OCI-LY1 (cell line): Measurements from ENCODE around the gene SLC19A1.

Source experiments
- H2AFZ ChIP-seq: fragments of 200-600 bp; sonication (generic), shearing (Covaris generic); 2 replicates; pipeline ENCODE4 v1.6.0; 2014; ENCODE audit warnings: antibody characterized with exemption, mild to moderate bottlenecking, low read length
- H3F3A ChIP-seq: fragments of 200-600 bp; sonication (generic), shearing (Covaris generic); 2 replicates; pipeline ENCODE4 v1.6.0; 2014; ENCODE audit warnings: mild to moderate bottlenecking, antibody characterized with exemption, low read length, moderate library complexity; ENCODE audit not compliant: insufficient read depth
- H3K27ac ChIP-seq: fragments of 200-600 bp; sonication (generic); 2 replicates; pipeline ENCODE4 v1.5.1; 2014; ENCODE audit warnings: low read length, mixed run types, mild to moderate bottlenecking, low read depth; ENCODE audit not compliant: poor library complexity, severe bottlenecking
- H3K27me3 ChIP-seq: fragments of 200-600 bp; sonication (generic); 2 replicates; pipeline ENCODE4 v1.6.0; 2014; ENCODE audit warnings: antibody characterized with exemption, mild to moderate bottlenecking, low read length, moderate library complexity; ENCODE audit not compliant: insufficient read depth
- H3K36me3 ChIP-seq: fragments of 200-600 bp; sonication (generic); 2 replicates; pipeline ENCODE4 v1.6.1; 2014; ENCODE audit warnings: mild to moderate bottlenecking, antibody characterized with exemption, low read length, moderate library complexity, mixed read lengths; ENCODE audit not compliant: insufficient read depth
- H3K4me1 ChIP-seq: fragments of 200-600 bp; sonication (generic); 2 replicates; pipeline ENCODE4 v1.5.1; 2014; ENCODE audit warnings: mild to moderate bottlenecking, low read length, moderate library complexity; ENCODE audit not compliant: insufficient read depth, severe bottlenecking
- H3K4me2 ChIP-seq: fragments of 200-600 bp; sonication (generic), shearing (Covaris generic); 2 replicates; pipeline ENCODE4 v1.6.1; 2014; ENCODE audit warnings: low read length
- H3K4me3 ChIP-seq: fragments of 200-600 bp; sonication (generic); 2 replicates; pipeline ENCODE4 v1.5.1; 2014; ENCODE audit warnings: low read length, low read depth, mild to moderate bottlenecking, mixed read lengths; ENCODE audit not compliant: poor library complexity, severe bottlenecking
- H3K79me2 ChIP-seq: fragments of 200-600 bp; shearing (Covaris generic); 2 replicates; pipeline ENCODE4 v1.6.1; 2016; ENCODE audit warnings: mixed run types, low read length, mixed read lengths; ENCODE audit not compliant: insufficient read depth
- H3K9ac ChIP-seq: fragments of 200-600 bp; sonication (generic), shearing (Covaris generic); 2 replicates; pipeline ENCODE4 v1.6.1; 2014; ENCODE audit warnings: mild to moderate bottlenecking, low read length, mixed read lengths
- H3K9me2 ChIP-seq: fragments of 200-600 bp; sonication (generic), shearing (Covaris generic); 2 replicates; pipeline ENCODE4 v1.6.1; 2014; ENCODE audit warnings: low read depth, mild to moderate bottlenecking, low read length, mixed read lengths
- H3K9me3 ChIP-seq: fragments of 200-600 bp; shearing (Covaris generic); 2 replicates; pipeline ENCODE4 v1.6.1; 2014; ENCODE audit warnings: low read length, mixed read lengths
- H4K20me1 ChIP-seq: fragments of 200-600 bp; sonication (generic), shearing (Covaris generic); 2 replicates; pipeline ENCODE4 v1.6.0; 2016; ENCODE audit warnings: mild to moderate bottlenecking, low read length; ENCODE audit not compliant: insufficient read depth
- CTCF ChIP-seq: fragments of 200-600 bp; sonication (generic), shearing (Covaris generic); IDR thresholded peaks from 2 replicates; pipeline ENCODE4 v1.5.1; 2017; ENCODE audit warnings: mild to moderate bottlenecking, antibody characterized with exemption, low read length, moderate library complexity, mixed read lengths
- EZH2 ChIP-seq: fragments of 200-600 bp; sonication (generic), shearing (Covaris generic); IDR thresholded peaks from 2 replicates; pipeline ENCODE4 v1.8.0; 2017; ENCODE audit warnings: borderline replicate concordance, mixed run types, mild to moderate bottlenecking, antibody characterized with exemption, low read length, moderate library complexity, mixed read lengths

Gene SLC19A1

DNA sequence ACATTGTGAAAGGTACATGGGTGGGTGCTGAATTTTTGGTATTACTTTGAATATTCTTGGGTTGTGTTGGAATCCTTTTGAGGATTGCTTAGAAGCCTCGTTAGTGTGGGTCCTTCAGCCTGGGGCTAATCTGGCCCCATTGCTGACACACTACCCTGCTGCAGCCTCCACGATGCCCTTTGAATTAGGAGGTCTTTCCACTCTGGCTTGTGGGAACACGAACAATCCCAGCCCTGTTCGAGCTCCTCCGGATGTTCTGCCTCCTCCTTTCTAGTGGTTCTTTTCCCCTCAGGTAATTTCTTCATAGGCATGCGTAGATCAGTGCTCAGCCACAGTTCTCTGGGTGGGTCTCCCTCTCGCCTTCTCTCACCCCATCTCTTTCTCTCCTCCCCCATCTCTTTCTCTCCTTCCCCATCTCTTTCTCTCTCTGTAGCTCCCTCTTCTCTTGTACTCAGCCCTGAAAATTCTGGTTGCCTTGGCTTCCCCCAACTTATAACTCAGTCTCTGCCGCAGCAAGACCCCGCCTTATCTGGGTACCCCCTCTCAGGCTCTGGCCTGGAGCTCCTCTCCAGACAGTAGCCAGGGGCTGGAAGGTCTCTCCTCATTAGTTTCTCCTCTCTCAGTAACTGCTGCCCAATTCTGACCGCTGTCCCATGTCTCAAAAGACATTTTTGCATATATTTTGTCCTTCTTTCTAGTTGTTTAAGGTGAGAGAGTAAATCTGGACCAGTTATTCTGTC, 46.0 kb upstream of the SLC19A1 start:
- Histone ChIP-seq H3K4me2 (no peak overlapping the region), H3F3A (no peaks in the 10 kb centered on the region), H2AFZ (no peak overlapping the region), H3K9me3 (no peaks in the 10 kb centered on the region; the same call in 1 of the 2 replicates), H3K4me1 (no peaks in the 10 kb centered on the region), H3K27me3 (no peaks in the 10 kb centered on the region; the same call in 1 of the 2 replicates), H3K27ac (no peak overlapping the region), H3K36me3 (no peaks in the 10 kb centered on the region), H3K79me2 (no peaks in the 10 kb centered on the region), H3K4me3 (no peak overlapping the region), H3K9me2 (no peaks in the 10 kb centered on the region), H4K20me1 (no peaks in the 10 kb centered on the region), H3K9ac (no peak overlapping the region)
- TF ChIP-seq CTCF (no peak), EZH2 (no peak)

DNA sequence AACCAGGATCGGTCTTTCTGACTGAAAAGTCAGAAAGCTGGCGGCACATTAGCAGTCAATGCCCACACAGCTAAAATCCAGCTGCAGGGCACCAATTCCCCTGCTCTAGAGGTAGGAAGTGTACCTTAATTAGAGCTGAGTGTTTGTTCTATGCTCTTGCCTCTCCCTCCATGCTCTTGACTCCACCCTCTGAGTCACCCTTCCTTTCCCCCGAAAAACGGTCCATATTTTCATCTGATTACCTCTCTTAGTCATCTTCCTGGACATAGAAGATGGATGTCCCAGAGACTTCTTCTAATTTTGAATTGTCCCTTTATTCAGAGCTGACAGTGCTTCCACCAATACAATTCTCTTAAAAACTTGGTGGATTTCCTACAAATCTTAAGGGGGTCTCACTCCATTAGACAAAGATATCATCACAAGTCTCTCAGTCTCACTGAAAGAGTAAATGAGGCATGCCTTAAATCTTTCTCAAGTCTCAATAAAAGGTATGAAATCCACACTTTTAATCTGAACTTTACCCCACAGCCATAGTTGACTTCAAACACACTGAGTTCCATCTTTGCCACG, 44.1 kb upstream of the SLC19A1 start:
- no peak overlapping the region for H3K4me2 ChIP-seq
- no peak overlapping the region for H2AFZ ChIP-seq
- H3K79me2 ChIP-seq, result no peaks in the 10 kb centered on the region
- no peak overlapping the region for H3K27ac ChIP-seq
- H3K27me3 ChIP-seq, result no peaks in the 10 kb centered on the region; the same call in 1 of the 2 replicates
- no peak overlapping the region for H3K4me3 ChIP-seq
- TF ChIP-seq CTCF (no peak), EZH2 (no peak)
- H3K4me1 ChIP-seq, result no peaks in the 10 kb centered on the region
- no peaks in the 10 kb centered on the region for H3K36me3 ChIP-seq
- H4K20me1 ChIP-seq, result no peaks in the 10 kb centered on the region
- H3K9me2 ChIP-seq, result no peaks in the 10 kb centered on the region
- H3K9ac ChIP-seq, result no peak overlapping the region
- no peaks in the 10 kb centered on the region for H3F3A ChIP-seq
- no peaks in the 10 kb centered on the region; the same call in 1 of the 2 replicates for H3K9me3 ChIP-seq

- H3K27me3 ChIP-seq, result no peaks in the 10 kb centered on the region; the same call in 1 of the 2 replicates
- no peak overlapping the region for H3K9ac ChIP-seq
- no peak overlapping the region for H2AFZ ChIP-seq
- H3K9me3 ChIP-seq, result no peaks in the 10 kb centered on the region; the same call in 1 of the 2 replicates
- H3K27ac ChIP-seq, result no peak overlapping the region
- H3K79me2 ChIP-seq, result no peaks in the 10 kb centered on the region
- no peak overlapping the region for H3K4me3 ChIP-seq
- no peaks in the 10 kb centered on the region for H4K20me1 ChIP-seq
- H3K36me3 ChIP-seq, result no peaks in the 10 kb centered on the region
- TF ChIP-seq CTCF (no peak), EZH2 (no peak)
- no peaks in the 10 kb centered on the region for H3F3A ChIP-seq
- no peaks in the 10 kb centered on the region for H3K4me1 ChIP-seq
- no peaks in the 10 kb centered on the region for H3K9me2 ChIP-seq
- no peak overlapping the region for H3K4me2 ChIP-seq
Measured at GRCh38 chr21:45584786-45585185, 42.5 kb upstream of the SLC19A1 start.
